ENCODE measurements around the gene KCNH2. TPM values are rescaled to one million over a fixed set of nuclear protein-coding genes. Genes with fewer than 3 reads are reported as not detected.

Gene KCNH2
- total RNA-seq, 1 donor = not detected

- Histone ChIP-seq H4K20me1 (ENCODE audit: insufficient read depth, low read length) (peaks cover 2% of the 10 kb centered on the region), H3K4me2 (ENCODE audit: insufficient read depth, low read length) (no peak overlapping the region), H3K36me3 (ENCODE audit: insufficient read depth, low read length) (no peaks in the 10 kb centered on the region), H3K4me1 (ENCODE audit: insufficient read depth, low read length) (no peaks in the 10 kb centered on the region), H3K27me3 (ENCODE audit: insufficient read depth, low read length) (peaks cover 22% of the 10 kb centered on the region), H3K9me3 (ENCODE audit: low read depth, low read length) (no peaks in the 10 kb centered on the region), H3K79me2 (ENCODE audit: insufficient read depth, low read length) (no peaks in the 10 kb centered on the region), H3K27ac (ENCODE audit: low read depth, low read length) (no peak overlapping the region), H3K4me3 (ENCODE audit: insufficient read depth, low read length) (no peak overlapping the region), H2AFZ (ENCODE audit: low read length) (no peak overlapping the region)
- no peak for DNase-seq (ENCODE audit: insufficient read length, low spot score, missing footprints)
- TF ChIP-seq, protein P1, sequence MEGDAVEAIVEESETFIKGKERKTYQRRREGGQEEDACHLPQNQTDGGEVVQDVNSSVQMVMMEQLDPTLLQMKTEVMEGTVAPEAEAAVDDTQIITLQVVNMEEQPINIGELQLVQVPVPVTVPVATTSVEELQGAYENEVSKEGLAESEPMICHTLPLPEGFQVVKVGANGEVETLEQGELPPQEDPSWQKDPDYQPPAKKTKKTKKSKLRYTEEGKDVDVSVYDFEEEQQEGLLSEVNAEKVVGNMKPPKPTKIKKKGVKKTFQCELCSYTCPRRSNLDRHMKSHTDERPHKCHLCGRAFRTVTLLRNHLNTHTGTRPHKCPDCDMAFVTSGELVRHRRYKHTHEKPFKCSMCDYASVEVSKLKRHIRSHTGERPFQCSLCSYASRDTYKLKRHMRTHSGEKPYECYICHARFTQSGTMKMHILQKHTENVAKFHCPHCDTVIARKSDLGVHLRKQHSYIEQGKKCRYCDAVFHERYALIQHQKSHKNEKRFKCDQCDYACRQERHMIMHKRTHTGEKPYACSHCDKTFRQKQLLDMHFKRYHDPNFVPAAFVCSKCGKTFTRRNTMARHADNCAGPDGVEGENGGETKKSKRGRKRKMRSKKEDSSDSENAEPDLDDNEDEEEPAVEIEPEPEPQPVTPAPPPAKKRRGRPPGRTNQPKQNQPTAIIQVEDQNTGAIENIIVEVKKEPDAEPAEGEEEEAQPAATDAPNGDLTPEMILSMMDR (IDR thresholded peaks at IDR 0.05; ENCODE audit: extremely low read depth, low read depth, low read length) = no peak
These were observed 5.8 kb upstream of the KCNH2 start for GRCh38 chr7:150983893-150984368.

DNA sequence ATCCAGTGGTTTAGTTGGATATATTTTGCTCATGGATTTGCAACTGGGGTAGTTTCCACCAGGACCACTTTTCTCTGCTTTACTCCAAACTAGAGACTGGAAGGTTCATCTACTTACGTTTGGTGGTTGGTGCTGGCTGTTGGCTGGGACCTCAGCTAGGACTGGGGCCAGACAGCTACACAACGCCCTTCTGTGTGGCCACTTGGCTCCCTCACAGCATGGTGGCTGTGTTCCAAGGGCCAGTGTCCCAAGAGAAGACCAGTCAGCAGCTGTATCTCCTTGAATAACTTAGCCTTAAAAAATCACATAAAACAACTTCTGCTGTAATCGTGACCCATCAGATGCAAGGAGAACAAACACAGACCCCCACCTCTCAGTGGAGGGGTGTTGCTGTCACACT lies 4.2 kb upstream of the KCNH2 start:
- H3K4me3 ChIP-seq (ENCODE audit: insufficient read depth, low read length) = no peak overlapping the region
- H3K79me2 ChIP-seq (ENCODE audit: insufficient read depth, low read length) = no peaks in the 10 kb centered on the region
- no peak overlapping the region for H3K4me2 ChIP-seq (ENCODE audit: insufficient read depth, low read length)
- peaks cover 27% of the 10 kb centered on the region for H3K27me3 ChIP-seq (ENCODE audit: insufficient read depth, low read length)
- H3K4me1 ChIP-seq (ENCODE audit: insufficient read depth, low read length) = no peaks in the 10 kb centered on the region
- H3K9me3 ChIP-seq (ENCODE audit: low read depth, low read length) = no peaks in the 10 kb centered on the region
- no peak for DNase-seq (ENCODE audit: insufficient read length, low spot score, missing footprints)
- H3K36me3 ChIP-seq (ENCODE audit: insufficient read depth, low read length) = no peaks in the 10 kb centered on the region
- H3K27ac ChIP-seq (ENCODE audit: low read depth, low read length) = no peak overlapping the region
- peaks cover 2% of the 10 kb centered on the region for H4K20me1 ChIP-seq (ENCODE audit: insufficient read depth, low read length)
- H2AFZ ChIP-seq (ENCODE audit: low read length) = no peak overlapping the region
- TF ChIP-seq, protein P1 (IDR thresholded peaks at IDR 0.05; ENCODE audit: extremely low read depth, low read depth, low read length) = no peak

- Histone ChIP-seq H3K4me3 (ENCODE audit: insufficient read depth, low read length) (no peak overlapping the region), H3K79me2 (ENCODE audit: insufficient read depth, low read length) (no peaks in the 10 kb centered on the region), H4K20me1 (ENCODE audit: insufficient read depth, low read length) (peaks cover 2% of the 10 kb centered on the region), H3K9me3 (ENCODE audit: low read depth, low read length) (no peaks in the 10 kb centered on the region), H3K4me2 (ENCODE audit: insufficient read depth, low read length) (no peak overlapping the region), H2AFZ (ENCODE audit: low read length) (no peak overlapping the region), H3K36me3 (ENCODE audit: insufficient read depth, low read length) (no peaks in the 10 kb centered on the region), H3K27ac (ENCODE audit: low read depth, low read length) (no peak overlapping the region), H3K4me1 (ENCODE audit: insufficient read depth, low read length) (no peaks in the 10 kb centered on the region), H3K27me3 (ENCODE audit: insufficient read depth, low read length) (peaks cover 34% of the 10 kb centered on the region)
- TF ChIP-seq, protein P1 (IDR thresholded peaks at IDR 0.05; ENCODE audit: extremely low read depth, low read depth, low read length) = no peak
- no peak for DNase-seq (ENCODE audit: insufficient read length, low spot score, missing footprints)
These were observed 3.5 kb upstream of the KCNH2 start for GRCh38 chr7:150981644-150982043.

DNA sequence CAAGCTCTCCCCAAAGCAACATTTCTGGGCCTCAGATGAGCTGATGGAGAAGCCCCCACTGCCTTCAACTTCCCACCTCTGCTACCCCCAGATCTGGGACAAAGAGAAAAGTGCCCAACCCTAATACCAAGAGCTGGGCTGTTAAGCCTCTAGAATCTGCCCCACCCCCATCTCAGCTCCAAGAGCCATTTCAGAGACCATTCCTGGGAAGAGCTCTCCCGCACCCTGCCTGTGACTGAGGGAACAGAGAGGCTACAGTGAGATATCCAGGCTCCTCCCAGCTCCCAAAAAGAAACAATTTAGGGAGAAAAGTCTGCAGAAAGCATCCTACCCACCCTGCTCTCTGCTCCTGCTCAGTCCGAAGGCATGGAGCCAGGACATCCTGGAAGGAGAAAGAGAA lies 2.5 kb upstream of the KCNH2 start:
- Histone ChIP-seq H3K4me2 (ENCODE audit: insufficient read depth, low read length) (no peak overlapping the region), H3K36me3 (ENCODE audit: insufficient read depth, low read length) (no peaks in the 10 kb centered on the region), H4K20me1 (ENCODE audit: insufficient read depth, low read length) (peaks cover 2% of the 10 kb centered on the region), H3K27me3 (ENCODE audit: insufficient read depth, low read length) (peaks cover 43% of the 10 kb centered on the region), H3K4me1 (ENCODE audit: insufficient read depth, low read length) (no peaks in the 10 kb centered on the region), H3K9me3 (ENCODE audit: low read depth, low read length) (no peaks in the 10 kb centered on the region), H3K4me3 (ENCODE audit: insufficient read depth, low read length) (no peak overlapping the region), H3K79me2 (ENCODE audit: insufficient read depth, low read length) (no peaks in the 10 kb centered on the region), H3K27ac (ENCODE audit: low read depth, low read length) (no peak overlapping the region), H2AFZ (ENCODE audit: low read length) (no peak overlapping the region)
- no peak for DNase-seq (ENCODE audit: insufficient read length, low spot score, missing footprints)
- TF ChIP-seq, protein P1 (IDR thresholded peaks at IDR 0.05; ENCODE audit: extremely low read depth, low read depth, low read length) = no peak

All from osteoblast (primary cell).